AG10803 (cell line): ENCODE measurements around the gene PSMB10.
A peak's percentile ranks its signal among the peaks of the same experiment; 100 is the strongest.

Experiments
- DNase-seq: peaks from one replicate; pipeline ENCODE4 v3.0.0; 2010; ENCODE audit warnings: low read depth
- H3K4me3 ChIP-seq: 2 replicates; pipeline ENCODE4 v1.5.1; 2011; ENCODE audit warnings: mild to moderate bottlenecking, low read length, control low read depth
- CTCF ChIP-seq: conservative IDR thresholded peaks from 2 replicates; pipeline ENCODE4 v1.5.1; 2011; ENCODE audit warnings: mild to moderate bottlenecking, low read length, control low read depth, inconsistent platforms

PSMB10 gene

GRCh38 chr16:67932462-67932840 lies 4.2 kb downstream of the PSMB10 start:
- TF ChIP-seq CTCF = no peak
- no peak for DNase-seq
- no peak overlapping the region for H3K4me3 ChIP-seq

GRCh38 chr16:67931712-67932461 lies 4.8 kb downstream of the PSMB10 start, which contains the start of gene CTRL:
CTRL (minus strand) TSS chr16:67931862; CDS start chr16:67931852, 10 bp downstream.
- no peak within 1 kb of the TSS for H3K4me3 ChIP-seq
- no peak for DNase-seq
- peak; percentile 28 for TF ChIP-seq CTCF

GRCh38 chr16:67930678-67931211 lies 5.9 kb downstream of the PSMB10 start:
- no peak for DNase-seq
- H3K4me3 ChIP-seq = no peak overlapping the region
- TF ChIP-seq CTCF = no peak

- DNase-seq = no peak
- TF ChIP-seq CTCF = no peak
- H3K4me3 ChIP-seq = no peak overlapping the region
Measured at GRCh38 chr16:67930191-67930590, 6.5 kb downstream of the PSMB10 start.

- no peak overlapping the region for H3K4me3 ChIP-seq
- peak; percentile 49 for DNase-seq
- TF ChIP-seq CTCF = peak; percentile 86
Measured at GRCh38 chr16:67928561-67929364, 7.9 kb downstream of the PSMB10 start.

- H3K4me3 ChIP-seq = no peak overlapping the region
- no peak for TF ChIP-seq CTCF
- DNase-seq = no peak
Measured at GRCh38 chr16:67928147-67928546, 8.5 kb downstream of the PSMB10 start.
